Body of pancreas (tissue), 4 donors: ENCODE data around the gene MSH4. TPM values are rescaled to one million over a fixed set of nuclear protein-coding genes. Genes with fewer than 3 reads are reported as not detected.
"Not testable (repeated sequence)": the region's sequence is repeated elsewhere in the genome, so short reads cannot be mapped to it uniquely, and the experiment has no call there.

ENCODE experiments used
- ATAC-seq: fragments of 150-250 bp; one replicate; pipeline ENCODE4 v1.9.1; 2016
- DNase-seq, 4 donors: peaks; one replicate each; pipeline ENCODE4 v3.0.0-alpha.2; 2019
- H3K27ac ChIP-seq, 4 donors: fragments of 200-600 bp; sonication (generic); 1 replicate in 3 of 4; 2 replicates in 1 of 4; pipeline versions ENCODE4 v1.5.1 to v1.6.1; 2016 to 2019; ENCODE audit warnings: mild to moderate bottlenecking in 1 of 4, mixed read lengths in 1 of 4, moderate library complexity in 1 of 4
- H3K27me3 ChIP-seq, 2 donors: fragments of 200-600 bp; sonication (generic); one replicate each; pipeline ENCODE4 v1.6.0; 2016; ENCODE audit warnings: mild to moderate bottlenecking in 1 of 2
- H3K36me3 ChIP-seq, 2 donors: fragments of 200-600 bp; sonication (generic); replicated peaks in 1 of 2; 2 replicates each; pipeline ENCODE4 v1.5.1; 2016; ENCODE audit warnings: low read depth in 2 of 2; ENCODE audit not compliant: insufficient read depth in 1 of 2
- H3K4me1 ChIP-seq: fragments of 200-600 bp; sonication (generic); one replicate; pipeline ENCODE4 v1.6.0; 2016
- H3K4me3 ChIP-seq, 2 donors: fragments of 200-600 bp; sonication (generic); 1 replicate in 1 of 2; 2 replicates in 1 of 2; pipeline ENCODE4 v1.5.1; 2016 to 2019
- H3K9me3 ChIP-seq, 3 donors: fragments of 200-600 bp; sonication (generic); 1 replicate in 2 of 3; 2 replicates in 1 of 3; pipeline ENCODE4 v1.5.1; 2016
- POLR2A ChIP-seq, 3 donors: fragments of 450-650 bp; IDR thresholded peaks; one replicate each; pipeline ENCODE4 v1.6.1; 2016; ENCODE audit warnings: antibody characterized with exemption in 3 of 3, mild to moderate bottlenecking in 2 of 3
- WGBS, 2 donors: methylation state at CpG; one replicate each; pipeline ENCODE4 v1.1.5; 2017; 5-methylcytosine and 5-hydroxymethylcytosine counted together
- intact Hi-C: fragments of 100-400 bp; cut with DNase I; formaldehyde crosslinking; loops from one replicate; pipeline ENCODE4 v1.15.1; 2023
- total RNA-seq, 2 donors: library from RNA; depleted of rRNA; stranded (reverse); fragments of >200 nt; gene quantifications; one replicate each; pipeline ENCODE4 v1.1.0, GENCODE V29; 2016
- TF ChIP-seq, protein P1 (sequence below), 7 experiments: fragments of 450-650 bp in 4 of 7; fragments of 200-600 bp in 3 of 7; sonication (generic) in 3 of 7; IDR thresholded peaks; one replicate each; pipeline ENCODE4 v1.5.1; 2016 to 2019; ENCODE audit warnings: antibody characterized with exemption in 7 of 7

The MSH4 gene
- total RNA-seq, 2 donors from 2014 or later, result not detected

GRCh38 chr1:75795703-75796193 is 934 bp upstream of the MSH4 start:
- TF ChIP-seq, protein P1, sequence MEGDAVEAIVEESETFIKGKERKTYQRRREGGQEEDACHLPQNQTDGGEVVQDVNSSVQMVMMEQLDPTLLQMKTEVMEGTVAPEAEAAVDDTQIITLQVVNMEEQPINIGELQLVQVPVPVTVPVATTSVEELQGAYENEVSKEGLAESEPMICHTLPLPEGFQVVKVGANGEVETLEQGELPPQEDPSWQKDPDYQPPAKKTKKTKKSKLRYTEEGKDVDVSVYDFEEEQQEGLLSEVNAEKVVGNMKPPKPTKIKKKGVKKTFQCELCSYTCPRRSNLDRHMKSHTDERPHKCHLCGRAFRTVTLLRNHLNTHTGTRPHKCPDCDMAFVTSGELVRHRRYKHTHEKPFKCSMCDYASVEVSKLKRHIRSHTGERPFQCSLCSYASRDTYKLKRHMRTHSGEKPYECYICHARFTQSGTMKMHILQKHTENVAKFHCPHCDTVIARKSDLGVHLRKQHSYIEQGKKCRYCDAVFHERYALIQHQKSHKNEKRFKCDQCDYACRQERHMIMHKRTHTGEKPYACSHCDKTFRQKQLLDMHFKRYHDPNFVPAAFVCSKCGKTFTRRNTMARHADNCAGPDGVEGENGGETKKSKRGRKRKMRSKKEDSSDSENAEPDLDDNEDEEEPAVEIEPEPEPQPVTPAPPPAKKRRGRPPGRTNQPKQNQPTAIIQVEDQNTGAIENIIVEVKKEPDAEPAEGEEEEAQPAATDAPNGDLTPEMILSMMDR (IDR thresholded peaks at IDR 0.05), result no peak
- TF ChIP-seq POLR2A (IDR thresholded peaks at IDR 0.05), result no peak
- ATAC-seq, result no peak
- intact Hi-C loops, result no loop called here
- no peak overlapping the region for H3K4me3 ChIP-seq
- DNase-seq, result no peak
- peaks cover 20 to 36% of the 10 kb centered on the region in 2 donors for H3K36me3 ChIP-seq
- 93 to 98% methylated on average over 4 of the region's 4 CpGs for WGBS, 2 donors
- no peaks in the 10 kb centered on the region for H3K9me3 ChIP-seq
- no peaks in the 10 kb centered on the region for H3K27me3 ChIP-seq
- H3K27ac ChIP-seq, result no peak overlapping the region
- peaks cover 9% of the 10 kb centered on the region for H3K4me1 ChIP-seq

DNA sequence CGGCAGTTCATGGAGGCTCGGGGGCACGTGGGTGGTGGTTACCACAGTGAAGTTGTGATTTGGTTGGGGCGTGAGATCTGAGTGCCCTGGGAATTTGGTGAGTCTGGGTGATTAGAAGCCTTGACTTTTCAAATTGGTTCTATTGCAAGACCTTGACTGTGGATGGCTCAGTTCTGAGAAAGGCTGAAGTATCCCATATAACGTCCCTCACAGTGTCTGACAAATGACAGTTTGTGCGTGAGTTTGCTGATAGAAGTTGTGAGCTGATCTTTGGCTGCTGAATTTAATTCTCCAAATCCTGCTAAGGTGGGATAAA is 549 bp downstream of the MSH4 start:
- Histone ChIP-seq H3K27me3 (no peaks in the 10 kb centered on the region), H3K4me3 (no peak overlapping the region), H3K27ac (no peak overlapping the region), H3K4me1 (no peaks in the 10 kb centered on the region), H3K9me3 (no peaks in the 10 kb centered on the region), H3K36me3 (peaks cover 10 to 27% of the 10 kb centered on the region in 2 donors)
- intact Hi-C loops, result no loop called here
- TF ChIP-seq POLR2A (IDR thresholded peaks at IDR 0.05), result no peak
- TF ChIP-seq, protein P1 (IDR thresholded peaks at IDR 0.05), result no peak
- ATAC-seq (peak; percentile 34), DNase-seq (no peak)
- WGBS, 2 donors, result 62 to 88% methylated on average over 3 to 6 of the region's 6 CpGs

DNA sequence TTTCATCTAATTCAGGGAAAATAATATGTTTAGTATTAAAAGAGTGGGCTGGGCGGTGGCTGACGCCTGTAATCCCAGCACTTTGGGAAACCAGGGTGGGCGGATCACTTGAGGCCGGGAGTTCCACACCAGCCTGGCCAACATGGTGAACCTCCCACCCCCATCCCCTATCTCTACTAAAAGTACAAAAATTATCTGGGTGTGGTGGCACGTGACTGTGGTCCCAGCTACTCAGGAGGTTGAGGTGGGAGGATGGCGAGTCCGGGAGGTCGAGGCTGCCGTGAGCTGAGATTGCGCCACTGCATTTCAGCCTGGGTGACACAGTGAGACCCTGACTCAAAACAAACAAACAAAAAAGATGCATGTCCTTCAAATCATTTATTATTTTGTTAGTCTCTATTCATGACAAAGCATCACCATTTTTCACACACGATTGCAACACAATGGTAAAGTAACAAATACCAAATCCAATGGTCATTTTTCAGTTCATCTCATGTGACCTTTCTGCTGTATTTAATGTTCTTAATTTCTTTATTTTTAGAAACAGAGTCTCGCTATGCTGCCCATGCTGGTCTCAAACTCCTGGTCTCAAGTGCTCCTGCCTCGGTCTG is 1.0 kb downstream of the MSH4 start:
- Histone ChIP-seq H3K27ac (no peak overlapping the region), H3K36me3 (peaks cover 6 to 23% of the 10 kb centered on the region in 2 donors), H3K9me3 (no peaks in the 10 kb centered on the region), H3K27me3 (no peaks in the 10 kb centered on the region), H3K4me3 (no peak overlapping the region), H3K4me1 (no peaks in the 10 kb centered on the region)
- TF ChIP-seq, protein P1 (IDR thresholded peaks at IDR 0.05), result no peak
- no peak for TF ChIP-seq POLR2A (IDR thresholded peaks at IDR 0.05)
- intact Hi-C loops, result no loop called here
- no peak for ATAC-seq
- WGBS, 2 donors, result 83 to 89% methylated on average over 13 of the region's 13 CpGs
- DNase-seq, result no peak

- H3K4me1 ChIP-seq, H3K4me3 ChIP-seq, H3K27ac ChIP-seq, H3K36me3 ChIP-seq, DNase-seq, ATAC-seq, intact Hi-C loops, H3K27me3 ChIP-seq, H3K9me3 ChIP-seq: not testable (repeated sequence)
- WGBS, 2 donors, result 86 to 100% methylated on average over 2 of the region's 2 CpGs
Measured at GRCh38 chr1:75801480-75801879, 4.8 kb downstream of the MSH4 start.

- Histone ChIP-seq H3K27ac (no peak overlapping the region), H3K27me3 (no peaks in the 10 kb centered on the region), H3K4me3 (no peak overlapping the region), H3K9me3 (no peaks in the 10 kb centered on the region), H3K4me1 (no peaks in the 10 kb centered on the region), H3K36me3 (no peaks in the 10 kb centered on the region)
- intact Hi-C loops, result no loop called here
- DNase-seq (no peak), ATAC-seq (no peak)
- 64 to 68% methylated on average over 4 of the region's 4 CpGs for WGBS, 2 donors
- TF ChIP-seq POLR2A (IDR thresholded peaks at IDR 0.05), result no peak
- TF ChIP-seq, protein P1 (IDR thresholded peaks at IDR 0.05), result no peak
Measured at GRCh38 chr1:75808921-75809320, 12.2 kb downstream of the MSH4 start.

DNA sequence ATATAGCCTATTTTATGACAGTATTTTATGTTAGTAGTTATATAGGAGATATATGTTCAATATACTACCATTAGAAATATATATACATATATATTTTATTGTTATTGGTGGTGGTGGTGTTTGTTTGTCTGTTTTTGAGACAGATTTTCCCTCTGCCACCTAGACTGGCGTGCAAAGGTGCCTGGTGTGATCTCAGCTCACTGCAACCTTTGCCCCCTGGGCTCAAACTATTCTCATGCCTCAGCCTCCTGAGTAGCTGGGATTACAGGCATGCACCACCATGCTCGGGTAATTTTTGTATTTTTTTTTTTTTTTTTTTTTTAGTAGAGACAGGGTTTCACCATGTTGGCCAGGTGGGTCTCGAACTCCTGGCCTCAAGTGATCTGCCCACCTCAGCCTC is 13.4 kb downstream of the MSH4 start:
- H3K4me1 ChIP-seq, ATAC-seq, DNase-seq, H3K4me3 ChIP-seq, H3K36me3 ChIP-seq, intact Hi-C loops, H3K27ac ChIP-seq, H3K27me3 ChIP-seq, H3K9me3 ChIP-seq: not testable (repeated sequence)
- 96% methylated on average over 3 of the region's 3 CpGs for WGBS, 2 donors
